ENCODE measurements around the gene SPOCK1. TPM values are rescaled to one million over a fixed set of nuclear protein-coding genes. Genes with fewer than 3 reads are reported as not detected.

The SPOCK1 gene
- total RNA-seq, 2 experiments from 2014 or later, result not detected

DNA sequence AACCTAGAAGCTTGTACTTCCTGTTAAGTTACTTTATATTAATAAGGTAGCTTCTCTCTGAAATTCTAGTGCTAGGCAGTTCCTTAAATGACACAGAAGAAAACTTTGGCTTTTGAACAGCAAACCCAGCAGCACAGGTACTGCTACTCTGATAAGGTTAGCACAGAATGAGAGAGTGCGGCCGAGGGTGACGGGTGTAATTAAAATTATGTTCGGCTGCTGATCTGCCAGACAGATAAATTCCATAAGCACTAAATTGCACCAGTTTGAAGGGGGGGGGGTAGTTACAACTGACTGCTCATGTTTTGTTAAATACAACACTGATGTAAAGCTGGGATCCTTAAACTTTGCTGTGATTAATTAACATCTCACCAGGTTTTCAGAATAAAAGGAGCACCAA is 475.1 kb downstream of the SPOCK1 start:
- no peaks in the 10 kb centered on the region for H3K9me3 Mint-ChIP-seq (ENCODE audit: insufficient read depth)
- no peaks in the 10 kb centered on the region for H3K4me1 Mint-ChIP-seq (ENCODE audit: low read depth)
- no peaks in the 10 kb centered on the region for H3K36me3 Mint-ChIP-seq (ENCODE audit: low read depth)
- CTCF ChIA-PET, result no interaction called here
- ATAC-seq, result no peak
- DNase-seq, result no peak
- H3K4me3 Mint-ChIP-seq, result no peak overlapping the region
- no peak overlapping the region for H3K27ac Mint-ChIP-seq
- no peaks in the 10 kb centered on the region for H3K27me3 Mint-ChIP-seq (ENCODE audit: low read depth)
- POLR2A ChIA-PET, result no interaction called here

DNA sequence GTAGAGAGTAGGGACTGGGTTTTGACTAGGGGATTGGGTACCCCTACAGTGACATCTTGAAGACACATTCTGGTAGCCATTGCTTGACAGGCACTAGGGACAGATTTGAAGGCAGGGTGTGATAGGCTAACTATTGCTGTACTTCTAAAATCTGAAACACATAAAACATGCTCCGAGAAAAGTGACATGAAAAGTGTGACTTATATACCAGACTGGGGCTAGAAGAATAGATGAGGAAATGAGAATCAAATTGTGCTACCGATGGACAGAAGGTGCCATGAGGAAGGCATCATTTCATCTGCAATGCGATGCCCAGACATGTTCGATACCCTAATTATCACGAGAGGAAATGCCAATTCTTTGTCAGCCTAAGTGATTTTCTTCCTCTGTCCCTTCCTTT is 475.8 kb downstream of the SPOCK1 start:
- H3K36me3 Mint-ChIP-seq (ENCODE audit: low read depth), result no peaks in the 10 kb centered on the region
- no peak for ATAC-seq
- POLR2A ChIA-PET, result no interaction called here
- no peak for DNase-seq
- no peaks in the 10 kb centered on the region for H3K9me3 Mint-ChIP-seq (ENCODE audit: insufficient read depth)
- CTCF ChIA-PET, result no interaction called here
- H3K4me1 Mint-ChIP-seq (ENCODE audit: low read depth), result no peaks in the 10 kb centered on the region
- no peak overlapping the region for H3K27ac Mint-ChIP-seq
- H3K4me3 Mint-ChIP-seq, result no peak overlapping the region
- H3K27me3 Mint-ChIP-seq (ENCODE audit: low read depth), result no peaks in the 10 kb centered on the region

DNA sequence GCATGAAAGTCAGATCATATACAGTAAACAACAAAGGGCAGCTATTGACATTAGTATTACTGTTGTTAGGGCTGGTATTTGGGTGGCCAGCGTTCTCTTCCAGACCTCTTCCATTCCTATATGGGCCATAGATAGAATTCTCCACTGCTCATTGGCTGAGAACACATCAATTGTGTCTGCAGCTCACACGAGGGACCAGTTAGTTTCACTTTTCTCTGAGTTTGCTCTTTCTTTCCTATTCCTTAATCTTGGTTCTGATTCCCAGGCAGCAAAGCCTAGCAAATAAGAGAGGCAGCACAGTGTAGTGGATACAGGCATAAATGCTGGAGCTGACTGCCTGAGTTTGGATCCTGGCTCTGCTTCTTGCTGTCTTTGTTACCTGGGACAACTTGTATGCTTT is 476.4 kb downstream of the SPOCK1 start:
- no peaks in the 10 kb centered on the region for H3K4me1 Mint-ChIP-seq (ENCODE audit: low read depth)
- POLR2A ChIA-PET, result no interaction called here
- DNase-seq, result no peak
- H3K9me3 Mint-ChIP-seq (ENCODE audit: insufficient read depth), result no peaks in the 10 kb centered on the region
- no peaks in the 10 kb centered on the region for H3K27me3 Mint-ChIP-seq (ENCODE audit: low read depth)
- no peak overlapping the region for H3K4me3 Mint-ChIP-seq
- CTCF ChIA-PET, result no interaction called here
- ATAC-seq, result no peak
- no peaks in the 10 kb centered on the region for H3K36me3 Mint-ChIP-seq (ENCODE audit: low read depth)
- H3K27ac Mint-ChIP-seq, result no peak overlapping the region

DNA sequence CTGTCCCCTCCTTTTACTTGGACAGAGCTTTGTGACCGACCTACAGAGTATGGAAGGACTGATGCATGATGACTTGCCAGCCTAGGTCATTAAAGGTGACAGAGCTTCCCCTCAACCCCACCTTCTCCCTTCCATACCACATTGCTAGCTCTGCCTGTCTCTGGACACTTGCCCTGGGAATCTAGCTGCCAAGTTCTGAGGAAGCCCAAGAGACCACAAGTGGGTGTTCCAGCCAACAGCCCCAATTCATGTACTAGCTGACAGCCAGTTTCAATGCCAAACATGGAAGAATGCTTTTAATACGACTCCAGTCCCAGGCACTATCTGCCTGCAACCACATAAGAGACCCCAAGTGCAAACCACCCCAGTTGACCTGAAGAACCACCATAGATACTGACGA is 477.1 kb downstream of the SPOCK1 start:
- H3K9me3 Mint-ChIP-seq (ENCODE audit: insufficient read depth), result no peaks in the 10 kb centered on the region
- ATAC-seq (no peak), DNase-seq (no peak)
- POLR2A ChIA-PET, result no interaction called here
- no peak overlapping the region for H3K4me3 Mint-ChIP-seq
- CTCF ChIA-PET, result no interaction called here
- no peaks in the 10 kb centered on the region for H3K4me1 Mint-ChIP-seq (ENCODE audit: low read depth)
- no peaks in the 10 kb centered on the region for H3K27me3 Mint-ChIP-seq (ENCODE audit: low read depth)
- no peaks in the 10 kb centered on the region for H3K36me3 Mint-ChIP-seq (ENCODE audit: low read depth)
- no peak overlapping the region for H3K27ac Mint-ChIP-seq

DNA sequence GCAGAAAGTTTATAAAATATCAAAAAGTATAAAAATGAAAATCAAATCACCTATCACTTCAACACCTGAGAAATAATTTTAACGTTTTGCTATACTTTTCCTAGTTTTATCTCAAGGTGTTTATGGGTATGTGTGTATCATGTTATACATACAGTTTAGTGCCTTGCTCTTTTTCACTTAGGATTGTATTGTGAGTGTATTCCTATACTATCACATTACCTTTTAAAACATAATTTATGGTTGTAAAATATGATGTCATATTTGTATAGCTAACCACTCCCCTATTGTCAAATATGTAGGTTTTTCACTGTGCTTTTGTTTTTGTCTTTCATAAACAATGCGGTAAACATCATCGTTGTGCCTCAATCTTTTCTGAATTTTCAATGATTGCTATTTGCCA is 479.9 kb downstream of the SPOCK1 start:
- CTCF ChIA-PET, result no interaction called here
- DNase-seq, result no peak
- Mint-ChIP-seq H3K4me3 (no peak overlapping the region), H3K4me1 (ENCODE audit: low read depth) (no peaks in the 10 kb centered on the region), H3K36me3 (ENCODE audit: low read depth) (no peaks in the 10 kb centered on the region), H3K9me3 (ENCODE audit: insufficient read depth) (no peaks in the 10 kb centered on the region), H3K27ac (no peak overlapping the region), H3K27me3 (ENCODE audit: low read depth) (no peaks in the 10 kb centered on the region)
- no peak for ATAC-seq
- POLR2A ChIA-PET, result no interaction called here

DNA sequence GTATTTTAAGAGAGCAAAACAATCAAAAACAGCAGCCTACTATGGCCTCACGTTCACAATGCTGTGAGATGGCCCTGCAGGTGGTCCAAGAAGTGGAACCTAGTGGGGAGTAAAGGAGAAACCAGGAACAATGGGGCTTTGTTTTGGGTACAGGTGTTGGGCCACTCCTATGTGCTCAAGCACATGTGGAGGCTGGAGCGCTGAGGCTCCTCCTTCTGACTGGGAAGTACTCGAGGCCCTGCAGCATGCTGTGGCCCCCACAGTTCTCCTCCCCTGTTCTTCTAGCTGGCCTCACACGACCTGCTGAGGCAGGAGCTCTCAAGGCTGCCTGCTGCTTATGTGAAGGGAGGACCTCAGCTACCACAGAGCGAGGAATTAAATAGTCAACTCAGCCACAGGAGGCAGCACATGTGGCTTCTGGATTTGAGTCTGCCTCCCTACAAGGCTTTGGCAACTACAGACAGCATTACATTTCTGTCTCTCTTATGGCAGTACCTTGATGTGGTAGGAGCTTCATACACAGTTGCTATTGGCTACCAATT is 482.3 kb downstream of the SPOCK1 start:
- no peaks in the 10 kb centered on the region for H3K4me1 Mint-ChIP-seq (ENCODE audit: low read depth)
- no peak for DNase-seq
- no peaks in the 10 kb centered on the region for H3K36me3 Mint-ChIP-seq (ENCODE audit: low read depth)
- no peak overlapping the region for H3K27ac Mint-ChIP-seq
- H3K27me3 Mint-ChIP-seq (ENCODE audit: low read depth), result no peaks in the 10 kb centered on the region
- no peak overlapping the region for H3K4me3 Mint-ChIP-seq
- POLR2A ChIA-PET, result no interaction called here
- no peaks in the 10 kb centered on the region for H3K9me3 Mint-ChIP-seq (ENCODE audit: insufficient read depth)
- no peak for ATAC-seq
- CTCF ChIA-PET, result no interaction called here

DNA sequence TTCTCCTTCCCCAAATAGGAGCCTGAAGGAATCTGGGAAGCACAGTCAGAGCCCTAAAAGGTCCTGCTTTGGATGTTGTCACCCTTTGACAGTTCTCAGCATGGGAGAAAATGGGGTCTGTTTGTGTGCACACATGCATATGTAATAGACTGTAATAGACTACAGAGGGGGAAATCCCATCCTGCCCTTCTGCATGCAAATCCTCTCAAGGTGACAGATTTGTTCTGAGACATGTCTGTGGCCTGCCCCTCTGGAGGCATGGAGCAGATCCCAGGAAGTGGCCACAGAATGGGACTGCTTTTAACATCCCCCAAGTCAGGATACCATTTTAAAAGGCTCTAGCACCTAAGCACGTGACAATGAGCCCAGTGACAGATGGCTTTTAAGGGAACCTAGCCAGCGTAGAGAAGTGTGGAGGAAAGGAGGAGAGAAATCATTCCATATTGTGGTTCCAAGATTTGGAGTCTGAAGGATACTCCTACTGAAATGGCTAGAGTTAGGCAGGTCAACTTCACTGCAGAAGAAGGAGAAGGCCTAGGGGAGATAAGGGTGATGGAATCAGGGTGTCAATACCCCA is 483.5 kb downstream of the SPOCK1 start:
- Mint-ChIP-seq H3K4me1 (ENCODE audit: low read depth) (no peaks in the 10 kb centered on the region), H3K36me3 (ENCODE audit: low read depth) (no peaks in the 10 kb centered on the region), H3K27me3 (ENCODE audit: low read depth) (no peaks in the 10 kb centered on the region), H3K27ac (no peak overlapping the region), H3K4me3 (no peak overlapping the region), H3K9me3 (ENCODE audit: insufficient read depth) (no peaks in the 10 kb centered on the region)
- CTCF ChIA-PET, result no interaction called here
- ATAC-seq, result no peak
- POLR2A ChIA-PET, result no interaction called here
- DNase-seq, result no peak

DNA sequence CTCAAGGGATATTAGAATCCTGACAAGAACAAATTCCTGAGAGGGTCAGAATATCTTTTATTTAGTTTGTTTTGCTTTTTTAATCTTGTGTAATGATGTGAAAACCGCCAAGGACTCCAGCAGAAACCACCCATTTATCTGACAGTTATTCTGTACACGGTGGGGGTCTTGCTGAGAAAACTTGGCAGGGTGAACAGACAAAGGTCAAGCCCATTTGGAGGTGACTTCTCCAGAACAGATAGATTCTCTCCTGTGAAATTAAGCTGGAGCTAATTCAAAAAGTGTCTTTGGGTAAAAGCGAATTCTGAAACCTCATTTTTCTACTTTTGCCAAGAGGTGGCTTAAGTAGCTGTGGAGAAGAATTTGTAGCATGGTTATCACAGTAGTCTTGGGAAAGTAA is 484.4 kb downstream of the SPOCK1 start:
- H3K36me3 Mint-ChIP-seq (ENCODE audit: low read depth), result no peaks in the 10 kb centered on the region
- no peak overlapping the region for H3K4me3 Mint-ChIP-seq
- ATAC-seq (no peak), DNase-seq (no peak)
- no peaks in the 10 kb centered on the region for H3K9me3 Mint-ChIP-seq (ENCODE audit: insufficient read depth)
- ChIA-PET CTCF (no interaction called here), POLR2A (no interaction called here)
- H3K27me3 Mint-ChIP-seq (ENCODE audit: low read depth), result no peaks in the 10 kb centered on the region
- H3K4me1 Mint-ChIP-seq (ENCODE audit: low read depth), result no peaks in the 10 kb centered on the region
- H3K27ac Mint-ChIP-seq, result no peak overlapping the region

DNA sequence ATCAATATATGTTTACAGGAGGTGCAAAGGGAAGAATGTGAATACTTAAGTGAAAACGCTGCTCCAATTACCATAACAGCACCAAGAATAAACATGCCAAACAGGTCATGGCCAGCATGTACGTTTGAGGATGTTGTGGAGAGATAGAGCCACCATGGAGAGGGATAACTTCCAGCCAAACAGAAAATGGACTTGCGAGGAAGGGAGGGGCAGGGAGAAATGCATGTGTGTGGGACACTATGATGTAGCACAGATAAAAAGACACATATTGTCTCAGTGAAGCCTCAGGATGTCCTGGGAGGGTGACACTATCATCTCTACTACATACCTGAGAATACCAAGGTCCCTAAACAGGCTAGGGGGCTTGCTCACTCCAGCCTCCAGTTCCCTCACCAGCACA is 488.9 kb downstream of the SPOCK1 start:
- Mint-ChIP-seq H3K27me3 (ENCODE audit: low read depth) (no peaks in the 10 kb centered on the region), H3K9me3 (ENCODE audit: insufficient read depth) (no peaks in the 10 kb centered on the region), H3K27ac (no peak overlapping the region), H3K4me3 (no peak overlapping the region), H3K4me1 (ENCODE audit: low read depth) (no peaks in the 10 kb centered on the region), H3K36me3 (ENCODE audit: low read depth) (no peaks in the 10 kb centered on the region)
- POLR2A ChIA-PET, result no interaction called here
- CTCF ChIA-PET, result no interaction called here
- ATAC-seq, result no peak
- no peak for DNase-seq

DNA sequence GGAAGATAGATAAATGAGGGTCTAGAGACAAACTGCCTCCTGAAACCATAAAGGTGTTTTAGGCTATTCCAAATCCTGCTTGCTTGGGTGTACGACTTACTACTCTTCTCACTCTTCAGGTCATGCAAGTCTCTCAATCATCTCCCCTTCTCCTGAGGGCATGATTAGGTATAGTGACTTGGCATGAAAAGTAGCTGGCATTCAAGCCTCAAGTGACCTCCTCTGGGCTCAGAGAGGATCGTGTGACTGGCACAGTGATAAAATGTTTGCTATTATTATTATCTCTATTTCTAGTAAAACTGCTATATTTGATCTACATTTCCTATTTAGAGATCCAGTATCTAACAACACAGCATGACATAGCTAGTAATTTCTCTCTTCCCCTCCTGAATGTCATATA is 494.8 kb downstream of the SPOCK1 start:
- ATAC-seq, result no peak
- ChIA-PET CTCF (no interaction called here), POLR2A (no interaction called here)
- H3K27ac Mint-ChIP-seq, result no peak overlapping the region
- no peak overlapping the region for H3K4me3 Mint-ChIP-seq
- H3K4me1 Mint-ChIP-seq (ENCODE audit: low read depth), result no peaks in the 10 kb centered on the region
- no peaks in the 10 kb centered on the region for H3K27me3 Mint-ChIP-seq (ENCODE audit: low read depth)
- no peak for DNase-seq
- no peaks in the 10 kb centered on the region for H3K36me3 Mint-ChIP-seq (ENCODE audit: low read depth)
- H3K9me3 Mint-ChIP-seq (ENCODE audit: insufficient read depth), result no peaks in the 10 kb centered on the region

DNA sequence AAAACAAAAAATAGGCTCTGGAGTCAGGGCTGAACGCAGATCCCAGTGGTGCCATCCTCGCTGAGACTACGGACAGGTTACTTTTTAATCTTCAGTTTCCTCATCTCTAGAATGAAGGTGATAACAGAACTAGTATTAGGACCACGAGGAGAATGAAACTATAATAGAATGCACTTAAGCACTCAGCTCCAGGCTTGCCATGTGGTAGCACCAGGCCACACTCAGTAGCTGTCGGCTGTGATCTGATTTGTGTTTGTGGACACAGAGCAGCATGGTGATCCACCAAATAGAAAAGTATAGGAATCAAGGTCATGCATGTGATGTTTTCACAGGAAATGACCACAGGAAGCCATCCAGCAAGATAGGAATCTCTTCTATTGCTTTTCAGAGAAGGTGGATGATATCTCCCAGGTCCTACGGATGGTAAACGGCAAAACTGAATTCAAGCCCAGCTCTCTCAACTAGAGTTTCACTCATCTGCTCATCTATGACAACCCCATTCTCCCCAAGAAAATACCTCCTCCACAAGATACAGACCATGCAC is 498.0 kb downstream of the SPOCK1 start:
- DNase-seq, result no peak
- H3K4me1 Mint-ChIP-seq (ENCODE audit: low read depth), result no peaks in the 10 kb centered on the region
- H3K9me3 Mint-ChIP-seq (ENCODE audit: insufficient read depth), result no peaks in the 10 kb centered on the region
- no peak overlapping the region for H3K27ac Mint-ChIP-seq
- no peak overlapping the region for H3K4me3 Mint-ChIP-seq
- H3K36me3 Mint-ChIP-seq (ENCODE audit: low read depth), result no peaks in the 10 kb centered on the region
- ATAC-seq, result no peak
- POLR2A ChIA-PET, result no interaction called here
- CTCF ChIA-PET, result no interaction called here
- H3K27me3 Mint-ChIP-seq (ENCODE audit: low read depth), result no peaks in the 10 kb centered on the region

DNA sequence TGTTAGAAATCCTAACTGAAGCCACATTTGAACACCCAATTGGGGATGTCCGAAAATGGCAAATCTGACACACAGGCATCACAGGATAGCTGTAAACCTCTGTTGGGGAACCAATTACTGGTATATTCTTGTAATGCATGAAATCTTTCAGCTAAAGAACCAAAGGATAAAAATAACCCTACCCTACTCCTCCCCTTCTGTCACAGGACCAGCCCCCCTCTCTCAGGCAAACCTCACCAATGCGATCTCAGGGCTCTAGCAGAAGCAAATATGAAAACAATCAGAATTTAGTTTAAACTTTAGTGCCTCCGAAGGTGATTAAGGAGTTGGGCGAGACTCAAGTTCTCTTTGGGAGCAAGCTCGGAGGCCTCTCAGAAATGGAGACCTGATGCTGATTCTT is 499.3 kb downstream of the SPOCK1 start:
- H3K27me3 Mint-ChIP-seq (ENCODE audit: low read depth), result no peaks in the 10 kb centered on the region
- no peaks in the 10 kb centered on the region for H3K4me1 Mint-ChIP-seq (ENCODE audit: low read depth)
- no peak for DNase-seq
- H3K4me3 Mint-ChIP-seq, result no peak overlapping the region
- no peak for ATAC-seq
- no peaks in the 10 kb centered on the region for H3K36me3 Mint-ChIP-seq (ENCODE audit: low read depth)
- H3K9me3 Mint-ChIP-seq (ENCODE audit: insufficient read depth), result no peaks in the 10 kb centered on the region
- H3K27ac Mint-ChIP-seq, result no peak overlapping the region
- POLR2A ChIA-PET, result no interaction called here
- CTCF ChIA-PET, result no interaction called here

DNA sequence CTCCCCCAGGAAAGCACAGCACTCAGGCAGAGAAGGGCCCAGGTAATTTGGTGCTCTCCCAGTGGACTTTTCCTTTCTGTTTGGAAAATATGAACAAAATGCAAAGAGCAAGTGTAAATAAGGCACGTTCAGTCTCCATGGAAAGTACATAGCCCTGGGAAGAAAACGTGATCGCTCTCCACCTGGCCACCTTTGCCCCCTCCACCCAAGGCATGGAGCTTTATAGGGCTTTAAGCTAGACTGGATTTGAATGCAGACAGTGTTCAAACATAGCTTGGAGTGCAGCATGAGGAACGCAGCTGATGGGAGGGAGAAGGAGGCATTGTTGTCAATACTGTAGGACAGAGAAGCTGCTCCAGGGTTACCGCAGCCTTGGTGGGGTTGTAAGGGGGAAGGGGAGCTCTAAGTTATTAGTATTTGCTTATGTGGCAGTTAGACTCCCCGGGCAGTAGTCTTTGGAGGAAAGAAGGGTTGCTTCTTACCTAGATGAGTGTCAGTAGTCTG is 500.2 kb downstream of the SPOCK1 start:
- Mint-ChIP-seq H3K4me3 (no peak overlapping the region), H3K9me3 (ENCODE audit: insufficient read depth) (no peaks in the 10 kb centered on the region), H3K36me3 (ENCODE audit: low read depth) (no peaks in the 10 kb centered on the region), H3K27ac (no peak overlapping the region), H3K4me1 (ENCODE audit: low read depth) (no peaks in the 10 kb centered on the region), H3K27me3 (ENCODE audit: low read depth) (no peaks in the 10 kb centered on the region)
- POLR2A ChIA-PET, result no interaction called here
- CTCF ChIA-PET, result no interaction called here
- no peak for ATAC-seq
- no peak for DNase-seq

Data from activated CD8-positive, alpha-beta T cell treated with anti-CD3 and anti-CD28 coated beads, Interleukin-2, amount 10 ng/mL, durations not matched to agents 7 days and 5 days (primary cell).